ENCODE results near the gene LTBP1. TPM values are rescaled to one million over a fixed set of nuclear protein-coding genes. Genes with fewer than 3 reads are reported as not detected.

LTBP1 gene
- total RNA-seq, 4 donors from 2014 or later = 8.7 to 18.7 (median 13.0) TPM

- Histone ChIP-seq H3K36me3 (no peaks in the 10 kb centered on the region), H3K27me3 (no peaks in the 10 kb centered on the region), H3K4me1 (no peaks in the 10 kb centered on the region), H3K9me3 (no peaks in the 10 kb centered on the region), H3K27ac (no peak overlapping the region), H3K4me3 (no peak overlapping the region)
- 90% methylated on average over 1 of the region's 1 CpG for WGBS
- no peak for DNase-seq (ENCODE audit: low spot score in 2 of 2)
- TF ChIP-seq EP300 (IDR thresholded peaks at IDR 0.05) (no peak), POLR2AphosphoS5 (IDR thresholded peaks at IDR 0.05) (no peak), POLR2A (IDR thresholded peaks at IDR 0.05) (no peak)
- TF ChIP-seq, protein P1, sequence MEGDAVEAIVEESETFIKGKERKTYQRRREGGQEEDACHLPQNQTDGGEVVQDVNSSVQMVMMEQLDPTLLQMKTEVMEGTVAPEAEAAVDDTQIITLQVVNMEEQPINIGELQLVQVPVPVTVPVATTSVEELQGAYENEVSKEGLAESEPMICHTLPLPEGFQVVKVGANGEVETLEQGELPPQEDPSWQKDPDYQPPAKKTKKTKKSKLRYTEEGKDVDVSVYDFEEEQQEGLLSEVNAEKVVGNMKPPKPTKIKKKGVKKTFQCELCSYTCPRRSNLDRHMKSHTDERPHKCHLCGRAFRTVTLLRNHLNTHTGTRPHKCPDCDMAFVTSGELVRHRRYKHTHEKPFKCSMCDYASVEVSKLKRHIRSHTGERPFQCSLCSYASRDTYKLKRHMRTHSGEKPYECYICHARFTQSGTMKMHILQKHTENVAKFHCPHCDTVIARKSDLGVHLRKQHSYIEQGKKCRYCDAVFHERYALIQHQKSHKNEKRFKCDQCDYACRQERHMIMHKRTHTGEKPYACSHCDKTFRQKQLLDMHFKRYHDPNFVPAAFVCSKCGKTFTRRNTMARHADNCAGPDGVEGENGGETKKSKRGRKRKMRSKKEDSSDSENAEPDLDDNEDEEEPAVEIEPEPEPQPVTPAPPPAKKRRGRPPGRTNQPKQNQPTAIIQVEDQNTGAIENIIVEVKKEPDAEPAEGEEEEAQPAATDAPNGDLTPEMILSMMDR (IDR thresholded peaks at IDR 0.05) = no peak
These were observed 169.0 kb downstream of the LTBP1 start for GRCh38 chr2:33115728-33116127.

DNA sequence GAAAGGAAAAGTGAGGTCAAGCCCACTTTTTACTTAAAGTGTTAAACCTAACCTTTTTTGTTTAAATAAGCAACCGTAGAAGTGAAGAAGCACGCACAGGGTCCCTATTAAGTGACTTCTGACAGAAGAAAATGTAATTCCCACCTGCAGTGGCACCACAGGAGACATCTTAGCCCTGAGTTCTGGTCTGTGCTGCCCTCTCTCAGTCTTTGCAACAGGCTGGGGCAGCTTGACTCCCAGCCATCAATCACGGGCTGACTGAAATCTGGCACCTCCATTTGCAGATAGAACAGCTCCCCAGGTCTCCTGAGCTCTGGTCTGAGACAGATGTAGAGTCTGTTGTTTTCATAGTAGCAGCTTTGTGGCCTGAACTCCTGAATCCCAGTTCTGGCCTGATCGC, 170.0 kb downstream of the LTBP1 start:
- H3K9me3 ChIP-seq = no peaks in the 10 kb centered on the region

GRCh38 chr2:33118651-33119050, 171.9 kb downstream of the LTBP1 start:
- no peak for DNase-seq (ENCODE audit: low spot score in 2 of 2)
- H3K27ac ChIP-seq = no peak overlapping the region
- no peaks in the 10 kb centered on the region for H3K36me3 ChIP-seq
- TF ChIP-seq EP300 (IDR thresholded peaks at IDR 0.05) (no peak), POLR2AphosphoS5 (IDR thresholded peaks at IDR 0.05) (no peak), POLR2A (IDR thresholded peaks at IDR 0.05) (no peak)
- TF ChIP-seq, protein P1 (IDR thresholded peaks at IDR 0.05) = no peak
- WGBS = 66% methylated on average over 6 of the region's 6 CpGs
- H3K4me1 ChIP-seq = peaks cover 5% of the 10 kb centered on the region
- H3K9me3 ChIP-seq = no peaks in the 10 kb centered on the region
- no peaks in the 10 kb centered on the region for H3K27me3 ChIP-seq
- no peak overlapping the region for H3K4me3 ChIP-seq

More for the DNA sequence above, 170.0 kb downstream of the LTBP1 start:
- no peak overlapping the region for H3K4me3 ChIP-seq
- H3K27me3 ChIP-seq = no peaks in the 10 kb centered on the region
- DNase-seq (ENCODE audit: low spot score in 2 of 2) = no peak
- no peaks in the 10 kb centered on the region for H3K4me1 ChIP-seq
- 80% methylated on average over 4 of the region's 4 CpGs for WGBS
- TF ChIP-seq EP300 (IDR thresholded peaks at IDR 0.05) (no peak), POLR2AphosphoS5 (IDR thresholded peaks at IDR 0.05) (no peak), POLR2A (IDR thresholded peaks at IDR 0.05) (no peak)
- TF ChIP-seq, protein P1 (IDR thresholded peaks at IDR 0.05) = no peak
- H3K27ac ChIP-seq = no peak overlapping the region
- no peaks in the 10 kb centered on the region for H3K36me3 ChIP-seq

DNA sequence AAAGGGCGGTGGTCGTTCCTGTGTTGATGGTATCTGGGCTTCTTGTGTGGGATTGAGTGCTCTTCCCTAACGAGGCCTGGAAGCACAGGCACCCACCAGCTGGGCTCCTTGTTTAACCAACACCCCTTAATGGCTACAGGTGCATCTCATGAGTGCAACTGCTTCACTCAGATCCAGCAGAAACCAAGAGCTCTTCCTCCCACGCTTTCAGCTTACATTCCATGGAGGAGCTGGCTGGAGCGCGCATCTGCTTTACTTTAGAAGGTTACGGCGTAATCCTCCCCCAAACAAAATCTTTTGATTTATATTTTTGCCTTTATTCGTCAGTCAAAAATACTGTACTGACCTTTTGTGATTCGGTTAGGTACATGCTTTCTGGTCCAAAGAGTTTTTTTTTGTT, 174.7 kb downstream of the LTBP1 start:
- Histone ChIP-seq H3K9me3 (no peaks in the 10 kb centered on the region), H3K27ac (no peak overlapping the region)
- TF ChIP-seq EP300 (IDR thresholded peaks at IDR 0.05) = no peak
- no peak for TF ChIP-seq POLR2AphosphoS5 (IDR thresholded peaks at IDR 0.05)
- TF ChIP-seq, protein P1 (IDR thresholded peaks at IDR 0.05) = no peak
- TF ChIP-seq POLR2A (IDR thresholded peaks at IDR 0.05) = no peak

DNA sequence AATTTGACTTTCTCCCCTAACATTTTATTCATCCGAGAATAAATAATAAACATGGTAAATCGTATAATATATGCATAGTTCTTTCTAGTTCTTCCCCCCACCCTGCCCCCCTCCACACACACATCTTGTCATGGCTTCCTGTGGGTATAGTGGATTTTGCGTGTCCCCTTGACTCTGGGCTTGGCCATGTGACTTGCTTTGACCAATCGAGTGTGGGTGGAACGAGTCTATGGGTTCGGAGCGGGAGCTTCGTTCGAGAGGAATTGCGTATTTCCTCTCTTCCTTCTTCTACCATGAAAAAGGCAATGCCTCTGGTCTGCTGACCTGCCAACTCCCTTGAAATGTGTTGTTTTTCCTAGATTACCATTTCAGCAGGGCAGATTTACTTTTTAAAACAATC, 175.2 kb downstream of the LTBP1 start:
- H3K9me3 ChIP-seq = no peaks in the 10 kb centered on the region
- TF ChIP-seq, protein P1 (IDR thresholded peaks at IDR 0.05) = no peak
- TF ChIP-seq POLR2AphosphoS5 (IDR thresholded peaks at IDR 0.05) (no peak), EP300 (IDR thresholded peaks at IDR 0.05) (no peak), POLR2A (IDR thresholded peaks at IDR 0.05) (no peak)
- 94% methylated on average over 10 of the region's 10 CpGs for WGBS
- H3K4me1 ChIP-seq = peaks cover 9% of the 10 kb centered on the region
- H3K4me3 ChIP-seq = no peak overlapping the region
- no peaks in the 10 kb centered on the region for H3K36me3 ChIP-seq
- H3K27ac ChIP-seq = no peak overlapping the region
- H3K27me3 ChIP-seq = no peaks in the 10 kb centered on the region
- DNase-seq (ENCODE audit: low spot score in 2 of 2) = no peak

More for the DNA sequence above, 174.7 kb downstream of the LTBP1 start:
- no peak for DNase-seq (ENCODE audit: low spot score in 2 of 2)
- no peaks in the 10 kb centered on the region for H3K36me3 ChIP-seq
- H3K27me3 ChIP-seq = no peaks in the 10 kb centered on the region
- 90% methylated on average over 10 of the region's 10 CpGs for WGBS
- H3K4me3 ChIP-seq = no peak overlapping the region
- H3K4me1 ChIP-seq = peaks cover 5% of the 10 kb centered on the region

Measured in suprapubic skin (tissue), 4 donors.